Activated T-cell treated with anti-CD3 and anti-CD28 coated beads, Interleukin-2, amount 50 U/mL, for 72 hours (primary cell): ENCODE data around the gene TPT1. TPM values are rescaled to one million over a fixed set of nuclear protein-coding genes. Genes with fewer than 3 reads are reported as not detected.

Experiments used
- ATAC-seq, 2 donors: fragments of 150-1000 bp; cut with Tn5 transposase; replicated peaks in 1 of 2; 2 replicates each; pipeline ENCODE4 v1.10.0; 2021; ENCODE audit warnings: moderate library complexity in 2 of 2, mild to moderate bottlenecking in 1 of 2
- DNase-seq, 2 donors: peaks; one replicate each; pipeline ENCODE4 v3.0.0; 2021 to 2022; ENCODE audit warnings: mixed read lengths in 1 of 2
- H3K27ac Mint-ChIP-seq: one replicate; pipeline ENCODE4 v1.8.0; 2022; ENCODE audit warnings: mild to moderate bottlenecking, moderate library complexity, mixed read lengths
- H3K27me3 Mint-ChIP-seq: one replicate; pipeline ENCODE4 v1.8.0; 2022; ENCODE audit warnings: low read depth, mixed read lengths
- H3K36me3 Mint-ChIP-seq, 2 donors: one replicate each; pipeline ENCODE4 v1.8.0; 2022; ENCODE audit warnings: mixed read lengths in 2 of 2, mild to moderate bottlenecking in 1 of 2; ENCODE audit not compliant: insufficient read depth in 2 of 2
- H3K4me1 Mint-ChIP-seq: one replicate; pipeline ENCODE4 v1.8.0; 2022; ENCODE audit warnings: low read depth, mixed read lengths
- H3K4me3 Mint-ChIP-seq, 2 donors: one replicate each; pipeline ENCODE4 v1.8.0; 2022; ENCODE audit warnings: mild to moderate bottlenecking in 2 of 2, mixed read lengths in 2 of 2, moderate library complexity in 2 of 2
- H3K9me3 Mint-ChIP-seq, 2 donors: one replicate each; pipeline ENCODE4 v1.8.0; 2022; ENCODE audit warnings: mixed read lengths in 2 of 2
- total RNA-seq, 2 donors: library from RNA; stranded (reverse); gene quantifications; one replicate each; pipeline ENCODE4 v1.2.3, GENCODE V29; 2022

TPT1 gene
- total RNA-seq, 2 donors from 2014 or later: 3,358 to 3,644 TPM

GRCh38 chr13:45325806-45326205, 15.2 kb downstream of the TPT1 start:
- H3K4me3 Mint-ChIP-seq: no peak overlapping the region
- DNase-seq: no peak
- H3K27me3 Mint-ChIP-seq: no peaks in the 10 kb centered on the region
- no peaks in the 10 kb centered on the region for H3K36me3 Mint-ChIP-seq
- H3K4me1 Mint-ChIP-seq: peaks cover 29% of the 10 kb centered on the region
- no peaks in the 10 kb centered on the region for H3K9me3 Mint-ChIP-seq
- peak in 1 of 2 donors; percentile 18 for ATAC-seq
- no peak overlapping the region for H3K27ac Mint-ChIP-seq

DNA sequence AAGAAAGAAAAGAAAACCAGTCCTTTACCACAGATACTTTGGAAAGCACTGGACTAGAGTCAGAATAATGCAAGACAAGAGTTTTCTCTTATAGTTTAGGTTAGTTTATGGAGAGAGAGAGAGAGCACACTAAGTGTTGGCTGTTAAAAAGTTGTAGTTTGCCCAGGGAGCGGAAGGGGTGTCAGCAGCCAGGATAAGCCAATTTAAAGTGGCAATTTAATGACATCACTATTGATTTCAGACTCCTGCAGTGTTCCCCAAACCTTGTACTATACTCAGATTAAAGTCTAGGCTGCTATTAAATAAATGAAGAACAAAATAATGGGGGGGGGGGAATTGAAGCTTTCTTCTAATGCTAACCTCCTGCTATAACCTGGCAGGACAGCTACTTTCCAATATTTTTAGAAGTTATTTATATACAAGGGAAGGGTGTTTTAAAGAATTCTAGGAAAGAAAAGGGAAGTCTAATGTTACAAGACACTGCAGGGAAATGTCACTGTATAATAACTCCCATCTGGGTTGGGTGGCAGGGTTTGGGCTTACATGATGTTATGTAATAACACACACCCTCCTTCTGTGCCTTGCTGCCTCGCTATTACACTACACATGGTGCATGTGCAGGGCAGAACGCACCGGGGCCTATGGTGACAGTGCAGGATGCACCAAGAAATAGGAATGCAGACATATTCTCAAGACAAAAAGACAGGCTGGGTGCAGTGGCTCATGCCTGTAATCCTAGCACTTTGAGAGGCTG, 19.9 kb downstream of the TPT1 start:
- no peak for ATAC-seq
- no peak for DNase-seq
- Mint-ChIP-seq H3K9me3 (no peaks in the 10 kb centered on the region), H3K27me3 (no peaks in the 10 kb centered on the region), H3K4me1 (peaks cover 12% of the 10 kb centered on the region), H3K36me3 (no peaks in the 10 kb centered on the region), H3K4me3 (no peak overlapping the region), H3K27ac (no peak overlapping the region)

GRCh38 chr13:45316996-45317395, 24.0 kb downstream of the TPT1 start:
- H3K27me3 Mint-ChIP-seq: no peaks in the 10 kb centered on the region
- no peak overlapping the region for H3K27ac Mint-ChIP-seq
- H3K36me3 Mint-ChIP-seq: no peaks in the 10 kb centered on the region
- ATAC-seq: no peak
- H3K4me1 Mint-ChIP-seq: peaks cover 12% of the 10 kb centered on the region
- no peak overlapping the region for H3K4me3 Mint-ChIP-seq
- DNase-seq: no peak
- H3K9me3 Mint-ChIP-seq: no peaks in the 10 kb centered on the region

DNA sequence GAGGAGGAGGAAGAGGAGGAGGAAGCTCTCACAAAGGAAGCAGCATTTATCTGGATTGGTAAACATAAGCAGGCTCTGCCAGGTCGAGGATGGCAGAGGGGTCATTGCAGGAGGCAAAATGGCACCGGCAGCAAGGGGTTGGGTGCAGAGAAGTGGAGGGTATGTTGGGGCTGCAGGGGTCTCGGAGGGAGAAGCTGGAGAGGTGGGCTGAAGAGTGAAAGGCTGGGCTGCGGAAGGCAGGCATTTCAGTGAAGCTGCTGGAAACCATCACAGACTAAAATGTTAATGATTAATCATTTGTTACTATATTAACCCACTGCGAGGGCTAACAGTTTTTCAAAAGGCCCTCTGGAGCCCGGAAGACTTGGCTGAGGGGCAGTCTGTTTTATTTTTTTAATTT, 24.6 kb downstream of the TPT1 start:
- Mint-ChIP-seq H3K27ac (no peak overlapping the region), H3K9me3 (no peaks in the 10 kb centered on the region), H3K36me3 (no peaks in the 10 kb centered on the region), H3K4me3 (no peak overlapping the region), H3K4me1 (peaks cover 17% of the 10 kb centered on the region), H3K27me3 (peaks cover under 1% of the 10 kb centered on the region)
- ATAC-seq (no peak), DNase-seq (no peak)

DNA sequence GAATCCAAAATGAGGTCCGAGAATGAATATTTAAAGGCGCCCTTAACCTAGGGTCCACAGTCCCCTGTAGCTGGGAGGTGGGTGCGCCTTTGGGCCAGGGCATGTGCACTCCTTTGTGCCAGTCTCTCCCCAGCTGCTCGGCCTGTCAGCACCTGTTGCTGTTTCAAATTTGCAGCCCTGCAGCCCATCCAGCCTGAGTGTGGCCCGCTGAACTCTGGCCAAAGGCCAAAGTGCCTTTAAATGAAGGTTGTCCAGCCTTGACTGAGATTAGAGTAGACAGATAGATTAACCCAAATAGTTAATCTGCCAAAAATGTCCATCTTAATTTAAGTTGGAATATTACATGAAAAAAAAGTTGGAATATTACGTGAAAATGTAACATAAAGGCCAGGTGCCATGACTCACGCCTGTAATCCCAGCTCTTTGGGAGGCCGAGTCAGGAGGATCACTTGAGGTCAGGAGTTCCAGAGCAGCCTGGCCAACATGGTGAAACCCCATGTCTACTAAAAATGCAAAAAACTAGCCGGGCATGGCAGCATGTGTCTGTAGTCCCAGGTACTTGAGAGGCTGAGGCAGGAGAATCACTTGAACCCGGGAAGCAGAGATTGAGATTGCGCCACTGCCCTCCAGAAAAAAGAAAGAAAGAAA, 25.3 kb downstream of the TPT1 start:
- no peak overlapping the region for H3K4me3 Mint-ChIP-seq
- no peaks in the 10 kb centered on the region for H3K9me3 Mint-ChIP-seq
- H3K4me1 Mint-ChIP-seq: peaks cover 24% of the 10 kb centered on the region
- H3K27me3 Mint-ChIP-seq: peaks cover 8% of the 10 kb centered on the region
- ATAC-seq: no peak
- DNase-seq: no peak
- H3K36me3 Mint-ChIP-seq: no peaks in the 10 kb centered on the region
- H3K27ac Mint-ChIP-seq: no peak overlapping the region

DNA sequence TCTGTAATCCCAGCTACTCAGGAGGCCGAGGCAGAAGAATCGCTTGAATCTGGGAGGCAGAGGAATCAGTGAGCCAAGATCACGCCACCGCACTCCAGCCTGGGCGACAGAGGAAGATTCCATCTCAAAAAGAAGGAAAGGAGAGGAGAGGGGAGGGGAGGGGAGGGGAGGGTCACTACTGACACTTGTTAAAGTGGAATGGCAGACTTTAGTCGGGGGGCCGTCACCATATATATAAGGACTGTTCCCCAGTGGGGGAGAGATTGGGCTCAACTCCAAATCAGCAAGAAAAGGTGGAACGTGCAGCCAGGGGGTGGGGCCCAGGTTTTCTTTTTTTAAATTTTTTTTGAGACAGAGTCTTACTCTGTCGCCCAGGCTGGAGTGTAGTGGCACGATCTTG, 26.2 kb downstream of the TPT1 start:
- DNase-seq: no peak
- Mint-ChIP-seq H3K9me3 (no peaks in the 10 kb centered on the region), H3K36me3 (no peaks in the 10 kb centered on the region), H3K4me1 (peaks cover 26% of the 10 kb centered on the region), H3K27me3 (peaks cover 13% of the 10 kb centered on the region), H3K27ac (no peak overlapping the region), H3K4me3 (no peak overlapping the region)
- no peak for ATAC-seq

GRCh38 chr13:45310341-45311131, 30.4 kb downstream of the TPT1 start:
- peaks cover 27% of the 10 kb centered on the region for H3K27me3 Mint-ChIP-seq
- H3K9me3 Mint-ChIP-seq: no peaks in the 10 kb centered on the region
- H3K4me3 Mint-ChIP-seq: peak overlapping the region; percentile 79 to 86
- ATAC-seq: peak in 1 of 2 donors; percentile 16
- DNase-seq: no peak
- peaks cover 26% of the 10 kb centered on the region for H3K4me1 Mint-ChIP-seq
- H3K36me3 Mint-ChIP-seq: no peaks in the 10 kb centered on the region
- no peak overlapping the region for H3K27ac Mint-ChIP-seq

DNA sequence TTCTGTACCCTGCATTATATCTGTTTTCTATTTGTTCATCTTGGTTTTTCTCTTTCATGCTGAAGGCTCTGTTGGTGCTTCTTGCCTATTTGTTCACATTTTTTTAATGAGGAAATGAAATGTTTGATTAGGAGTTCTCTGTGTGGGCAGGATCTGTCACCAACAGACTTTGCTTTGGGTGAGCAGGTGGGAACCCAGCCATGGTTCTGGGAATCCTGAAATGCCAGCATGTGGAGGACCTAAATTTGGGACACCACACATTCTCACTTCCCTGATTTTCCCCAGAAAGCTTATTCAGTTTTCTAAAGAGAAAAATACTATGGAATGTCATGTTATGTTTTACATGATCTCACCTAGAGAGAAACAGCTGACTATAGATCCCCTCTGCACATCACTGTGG, 34.0 kb downstream of the TPT1 start:
- Mint-ChIP-seq H3K27ac (no peak overlapping the region), H3K36me3 (no peaks in the 10 kb centered on the region), H3K4me3 (no peak overlapping the region), H3K4me1 (peaks cover 26% of the 10 kb centered on the region), H3K9me3 (no peaks in the 10 kb centered on the region), H3K27me3 (peaks cover 44% of the 10 kb centered on the region)
- ATAC-seq (no peak), DNase-seq (no peak)

DNA sequence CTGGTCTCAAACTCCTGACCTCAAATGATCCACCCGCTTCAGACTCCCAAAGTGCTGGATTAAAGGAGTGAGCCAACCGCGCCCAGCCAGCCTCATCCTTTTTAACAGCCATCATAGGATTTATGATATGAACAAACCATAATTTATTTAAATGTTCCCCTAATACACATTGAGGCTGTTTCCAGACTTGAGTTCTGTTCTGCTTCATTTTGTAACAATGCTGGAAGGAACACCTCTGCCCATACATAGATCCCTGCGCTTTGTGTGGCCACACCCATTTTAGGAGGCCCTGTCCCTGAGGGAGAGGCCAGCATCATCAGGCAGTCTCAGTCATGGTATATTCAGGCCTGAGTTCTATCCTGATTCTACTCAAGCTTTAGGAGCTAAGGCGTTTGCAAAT, 35.9 kb downstream of the TPT1 start:
- Mint-ChIP-seq H3K36me3 (no peaks in the 10 kb centered on the region), H3K4me1 (peaks cover 8% of the 10 kb centered on the region), H3K9me3 (no peaks in the 10 kb centered on the region), H3K27me3 (peaks cover 31% of the 10 kb centered on the region), H3K4me3 (no peak overlapping the region), H3K27ac (no peak overlapping the region)
- ATAC-seq (no peak), DNase-seq (no peak)

GRCh38 chr13:45303866-45304265, 37.1 kb downstream of the TPT1 start:
- DNase-seq: no peak
- Mint-ChIP-seq H3K9me3 (no peaks in the 10 kb centered on the region), H3K27ac (no peak overlapping the region), H3K36me3 (no peaks in the 10 kb centered on the region), H3K27me3 (peaks cover 31% of the 10 kb centered on the region), H3K4me1 (peaks cover under 1% of the 10 kb centered on the region), H3K4me3 (no peak overlapping the region)
- no peak for ATAC-seq

GRCh38 chr13:45303026-45303425, 38.0 kb downstream of the TPT1 start:
- Mint-ChIP-seq H3K9me3 (no peaks in the 10 kb centered on the region), H3K27ac (no peak overlapping the region), H3K4me1 (peaks cover 9% of the 10 kb centered on the region), H3K36me3 (no peaks in the 10 kb centered on the region), H3K4me3 (no peak overlapping the region), H3K27me3 (peaks cover 25% of the 10 kb centered on the region)
- DNase-seq (no peak), ATAC-seq (no peak)

DNA sequence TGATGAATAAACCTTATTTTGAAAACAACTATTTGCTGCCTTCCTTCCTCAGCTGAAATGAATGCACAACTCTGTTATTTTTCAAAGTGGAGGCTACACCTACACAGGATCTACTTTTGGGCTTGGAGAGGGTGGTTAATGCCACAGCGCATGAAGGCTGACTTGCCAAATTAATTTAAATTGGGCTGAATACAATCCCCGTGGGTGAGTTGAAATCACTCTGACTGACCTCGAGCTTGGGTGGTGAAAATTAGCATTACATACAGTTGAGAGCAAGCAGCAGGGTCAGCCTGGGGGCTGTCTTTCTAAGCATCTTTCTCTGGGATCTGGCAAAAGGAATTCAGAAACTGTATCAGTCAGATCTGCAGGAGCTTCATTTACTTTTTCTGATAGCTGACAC, 38.5 kb downstream of the TPT1 start:
- Mint-ChIP-seq H3K4me3 (no peak overlapping the region), H3K36me3 (no peaks in the 10 kb centered on the region), H3K4me1 (peaks cover 14% of the 10 kb centered on the region), H3K27me3 (peaks cover 19% of the 10 kb centered on the region), H3K27ac (no peak overlapping the region), H3K9me3 (no peaks in the 10 kb centered on the region)
- ATAC-seq (no peak), DNase-seq (no peak)

DNA sequence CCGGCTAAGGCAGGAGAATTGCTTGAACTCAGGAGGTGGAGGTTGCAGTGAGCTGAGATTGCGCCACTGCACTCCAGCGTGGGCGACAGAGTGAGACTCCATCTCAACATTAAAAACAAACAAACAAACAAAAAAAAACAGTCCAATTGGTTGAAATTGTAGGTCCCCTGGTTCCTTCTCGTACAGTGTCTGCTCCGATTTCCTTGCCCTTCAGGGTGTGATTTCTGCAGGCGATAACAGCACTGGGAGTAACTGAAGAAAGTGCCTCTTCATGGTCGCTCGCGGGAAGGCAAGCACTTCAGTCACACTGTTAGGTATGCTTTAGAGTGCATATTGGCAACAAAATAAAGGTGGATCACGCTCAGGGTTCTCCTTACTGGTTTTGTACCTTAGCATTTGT, 39.7 kb downstream of the TPT1 start:
- Mint-ChIP-seq H3K9me3 (no peaks in the 10 kb centered on the region), H3K4me1 (peaks cover 27% of the 10 kb centered on the region), H3K27ac (no peak overlapping the region), H3K27me3 (peaks cover 18% of the 10 kb centered on the region), H3K36me3 (no peaks in the 10 kb centered on the region), H3K4me3 (no peak overlapping the region)
- DNase-seq (no peak), ATAC-seq (no peak)
